ENCODE data around the gene APLP1.

DNA sequence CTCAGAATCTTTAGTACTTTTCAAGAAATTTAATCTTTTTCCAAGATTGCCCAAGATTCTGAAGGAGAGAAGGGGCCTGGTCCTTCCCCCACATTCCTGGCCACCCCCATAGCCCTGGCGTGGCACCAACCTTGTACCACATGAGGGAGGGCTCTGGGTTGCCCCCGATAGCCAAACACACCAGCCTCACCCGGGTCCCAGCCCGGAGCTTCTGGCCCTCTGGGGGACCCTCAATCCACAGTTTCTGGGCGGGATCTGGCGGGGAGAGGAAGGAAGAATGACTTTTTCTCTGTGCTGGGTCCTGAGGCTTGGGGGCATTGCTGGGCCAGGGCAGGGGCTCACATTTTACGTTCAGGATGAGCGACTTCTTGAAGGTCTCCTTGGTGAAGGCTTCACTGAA is 20.5 kb upstream of the APLP1 start:
- no peak for TF ChIP-seq POLR2AphosphoS5 (IDR thresholded peaks at IDR 0.05; ENCODE audit: low read depth)
- TF ChIP-seq, protein P1, sequence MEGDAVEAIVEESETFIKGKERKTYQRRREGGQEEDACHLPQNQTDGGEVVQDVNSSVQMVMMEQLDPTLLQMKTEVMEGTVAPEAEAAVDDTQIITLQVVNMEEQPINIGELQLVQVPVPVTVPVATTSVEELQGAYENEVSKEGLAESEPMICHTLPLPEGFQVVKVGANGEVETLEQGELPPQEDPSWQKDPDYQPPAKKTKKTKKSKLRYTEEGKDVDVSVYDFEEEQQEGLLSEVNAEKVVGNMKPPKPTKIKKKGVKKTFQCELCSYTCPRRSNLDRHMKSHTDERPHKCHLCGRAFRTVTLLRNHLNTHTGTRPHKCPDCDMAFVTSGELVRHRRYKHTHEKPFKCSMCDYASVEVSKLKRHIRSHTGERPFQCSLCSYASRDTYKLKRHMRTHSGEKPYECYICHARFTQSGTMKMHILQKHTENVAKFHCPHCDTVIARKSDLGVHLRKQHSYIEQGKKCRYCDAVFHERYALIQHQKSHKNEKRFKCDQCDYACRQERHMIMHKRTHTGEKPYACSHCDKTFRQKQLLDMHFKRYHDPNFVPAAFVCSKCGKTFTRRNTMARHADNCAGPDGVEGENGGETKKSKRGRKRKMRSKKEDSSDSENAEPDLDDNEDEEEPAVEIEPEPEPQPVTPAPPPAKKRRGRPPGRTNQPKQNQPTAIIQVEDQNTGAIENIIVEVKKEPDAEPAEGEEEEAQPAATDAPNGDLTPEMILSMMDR (IDR thresholded peaks at IDR 0.05; ENCODE audit: insufficient read depth, low read length) = no peak
- TF ChIP-seq, protein P2, sequence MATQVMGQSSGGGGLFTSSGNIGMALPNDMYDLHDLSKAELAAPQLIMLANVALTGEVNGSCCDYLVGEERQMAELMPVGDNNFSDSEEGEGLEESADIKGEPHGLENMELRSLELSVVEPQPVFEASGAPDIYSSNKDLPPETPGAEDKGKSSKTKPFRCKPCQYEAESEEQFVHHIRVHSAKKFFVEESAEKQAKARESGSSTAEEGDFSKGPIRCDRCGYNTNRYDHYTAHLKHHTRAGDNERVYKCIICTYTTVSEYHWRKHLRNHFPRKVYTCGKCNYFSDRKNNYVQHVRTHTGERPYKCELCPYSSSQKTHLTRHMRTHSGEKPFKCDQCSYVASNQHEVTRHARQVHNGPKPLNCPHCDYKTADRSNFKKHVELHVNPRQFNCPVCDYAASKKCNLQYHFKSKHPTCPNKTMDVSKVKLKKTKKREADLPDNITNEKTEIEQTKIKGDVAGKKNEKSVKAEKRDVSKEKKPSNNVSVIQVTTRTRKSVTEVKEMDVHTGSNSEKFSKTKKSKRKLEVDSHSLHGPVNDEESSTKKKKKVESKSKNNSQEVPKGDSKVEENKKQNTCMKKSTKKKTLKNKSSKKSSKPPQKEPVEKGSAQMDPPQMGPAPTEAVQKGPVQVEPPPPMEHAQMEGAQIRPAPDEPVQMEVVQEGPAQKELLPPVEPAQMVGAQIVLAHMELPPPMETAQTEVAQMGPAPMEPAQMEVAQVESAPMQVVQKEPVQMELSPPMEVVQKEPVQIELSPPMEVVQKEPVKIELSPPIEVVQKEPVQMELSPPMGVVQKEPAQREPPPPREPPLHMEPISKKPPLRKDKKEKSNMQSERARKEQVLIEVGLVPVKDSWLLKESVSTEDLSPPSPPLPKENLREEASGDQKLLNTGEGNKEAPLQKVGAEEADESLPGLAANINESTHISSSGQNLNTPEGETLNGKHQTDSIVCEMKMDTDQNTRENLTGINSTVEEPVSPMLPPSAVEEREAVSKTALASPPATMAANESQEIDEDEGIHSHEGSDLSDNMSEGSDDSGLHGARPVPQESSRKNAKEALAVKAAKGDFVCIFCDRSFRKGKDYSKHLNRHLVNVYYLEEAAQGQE (IDR thresholded peaks at IDR 0.05; ENCODE audit: insufficient replicate concordance, low read depth) = no peak
- no peak for TF ChIP-seq SPI1 (IDR thresholded peaks at IDR 0.05; ENCODE audit: borderline replicate concordance, low read depth)

Data from HL-60 (cell line).